Smooth muscle cell of bladder (primary cell): ENCODE results near the gene ATG13. TPM values are rescaled to one million over a fixed set of nuclear protein-coding genes. Genes with fewer than 3 reads are reported as not detected.

Source experiments
- total RNA-seq: library from RNA; depleted of rRNA; stranded (reverse); fragments of >200 nt; gene quantifications from 2 replicates; pipeline ENCODE4 v1.2.3, GENCODE V29; 2014

Gene ATG13
- 75.1 and 75.2 TPM in 2 replicates for total RNA-seq

DNA sequence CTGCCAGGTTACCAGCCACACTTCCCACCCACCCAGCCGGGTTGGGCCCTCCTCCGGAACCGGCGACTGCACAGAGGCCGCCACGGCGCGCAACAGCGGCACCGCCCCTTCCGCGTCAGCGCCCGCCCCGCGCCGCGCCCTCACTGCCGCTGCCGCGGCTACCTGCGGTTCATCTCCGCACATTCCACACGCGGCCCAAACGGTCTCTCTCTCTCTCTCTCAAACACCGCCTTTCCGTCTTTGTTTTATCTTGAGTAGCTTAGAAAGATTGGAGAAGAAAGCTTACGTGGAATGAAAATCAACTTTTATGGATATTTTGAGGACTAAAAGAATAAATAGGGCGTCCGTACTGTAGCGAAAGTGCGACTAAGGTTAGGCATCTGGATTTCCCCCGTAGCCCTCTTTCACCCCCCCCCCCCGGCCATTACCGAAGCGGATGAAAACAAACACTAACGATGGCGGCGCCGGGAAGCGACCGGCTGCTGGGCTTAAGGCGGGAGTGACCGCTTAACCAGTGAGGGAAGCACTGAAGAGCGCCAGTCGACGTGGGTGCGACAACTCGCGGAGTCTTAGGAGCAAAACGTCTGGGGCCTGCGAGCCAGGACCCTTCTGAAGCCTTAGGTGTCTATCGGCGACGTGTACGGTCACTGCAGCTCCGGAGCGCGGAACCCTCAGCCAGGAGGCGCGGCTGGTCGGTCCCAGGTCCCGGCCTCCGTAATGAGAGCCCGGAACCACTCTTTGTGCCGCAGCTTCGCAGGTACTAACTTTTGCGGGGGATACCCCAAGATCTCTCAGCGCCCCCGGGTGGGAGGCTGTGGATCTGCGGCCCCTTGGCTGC lies at the start of gene ATG13, which contains the start of gene HARBI1:
Gene ATG13, plus strand, starts transcription at position 420 of the 838 bp plus-strand sequence. CDS start 26,739 bp downstream, outside the sequence.
Gene HARBI1, minus strand, starts transcription at position 94 of the 838 bp plus-strand sequence. CDS start 990 bp downstream, outside the sequence.

DNA sequence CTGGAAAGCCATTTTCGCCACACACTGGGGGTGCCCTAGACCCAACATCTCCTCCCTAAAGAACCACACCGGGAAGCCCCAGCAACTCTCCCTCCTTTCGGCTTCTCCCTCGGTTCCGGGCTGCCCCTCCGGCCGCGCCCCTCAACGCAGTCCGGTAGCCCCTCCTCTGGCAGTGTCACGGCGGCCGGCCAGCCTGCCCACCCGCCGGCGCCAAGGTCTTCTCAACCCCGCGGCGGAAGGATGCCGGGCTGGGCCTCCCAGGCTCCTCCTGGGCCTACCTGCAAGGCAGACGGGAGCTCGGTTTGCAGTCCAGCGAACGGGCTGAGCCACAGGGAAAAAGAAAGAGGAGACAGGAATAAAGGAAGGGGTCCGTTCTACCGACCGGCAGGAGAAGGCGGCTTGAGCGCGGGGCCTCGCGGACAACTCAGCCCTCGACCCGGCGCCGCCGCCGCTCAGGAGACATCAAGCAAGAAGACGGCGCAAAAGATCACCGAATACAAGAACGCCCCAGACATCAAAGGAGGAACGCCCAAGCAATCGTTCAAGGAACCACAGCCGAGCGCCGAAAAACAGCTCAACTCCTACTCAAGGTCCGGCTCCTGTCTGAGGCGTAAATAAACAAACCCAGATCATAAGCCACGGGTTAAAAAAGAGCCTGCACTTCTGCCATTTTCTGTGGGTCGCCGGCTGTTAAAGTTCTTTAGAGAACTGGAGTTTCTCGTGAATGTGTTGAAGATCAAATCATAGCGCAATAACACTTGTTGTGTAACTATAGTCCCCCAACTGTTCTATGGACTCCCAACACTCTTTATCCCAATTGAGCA lies 23.6 kb upstream of the ATG13 start, which contains the start of gene AMBRA1:
Gene AMBRA1, minus strand, starts transcription at position 474 of the 824 bp plus-strand sequence. CDS start 45,643 bp downstream, outside the sequence.

DNA sequence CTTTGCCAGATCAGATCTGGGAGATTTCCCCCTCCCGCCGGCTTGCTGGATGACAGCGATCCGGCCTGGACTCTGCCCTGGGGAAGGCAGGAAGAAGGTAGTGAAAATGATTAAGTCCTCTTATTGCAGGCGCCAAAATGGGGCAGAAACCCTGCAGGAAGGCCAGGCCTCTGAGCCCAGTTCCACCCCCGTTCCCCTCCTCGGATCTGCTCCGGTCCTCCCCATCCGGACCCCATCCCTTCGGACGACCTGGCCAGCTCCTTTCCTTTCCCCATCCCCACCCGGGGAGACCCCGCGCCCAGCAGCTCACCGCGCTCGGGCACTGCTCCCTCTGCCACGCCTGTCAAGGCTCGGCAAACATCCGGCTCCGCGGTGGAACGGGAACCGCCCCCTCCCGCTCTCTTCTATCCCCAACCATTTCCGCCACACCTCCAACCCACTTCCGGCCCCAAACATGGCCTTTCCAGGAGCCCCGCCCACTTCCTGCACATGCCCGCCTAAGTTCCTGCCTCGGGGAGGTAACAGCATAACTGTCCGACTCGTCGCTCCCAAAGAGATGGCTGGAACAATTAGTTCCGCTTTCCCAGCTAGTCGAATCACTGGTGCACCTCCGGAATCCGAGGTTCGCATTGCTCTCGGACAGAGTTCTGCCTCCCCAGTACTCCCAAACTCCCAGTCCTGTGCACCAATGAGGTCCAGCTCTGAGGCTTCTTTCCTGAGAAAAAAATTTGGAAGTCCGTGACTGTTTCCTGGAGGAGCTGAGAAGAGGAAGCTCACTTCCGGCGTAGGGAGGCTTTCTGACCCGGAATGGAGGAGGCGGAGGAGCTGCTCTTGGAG lies 83.1 kb downstream of the ATG13 start, which contains the start of the genes ARHGAP1 and ZNF408:
Gene ARHGAP1, minus strand, starts transcription at position 379 of the 837 bp plus-strand sequence. CDS start 4,512 bp downstream, outside the sequence.
Gene ZNF408, plus strand, starts transcription at position 791 of the 837 bp plus-strand sequence. Its CDS starts 17 bp downstream, at position 808.

DNA sequence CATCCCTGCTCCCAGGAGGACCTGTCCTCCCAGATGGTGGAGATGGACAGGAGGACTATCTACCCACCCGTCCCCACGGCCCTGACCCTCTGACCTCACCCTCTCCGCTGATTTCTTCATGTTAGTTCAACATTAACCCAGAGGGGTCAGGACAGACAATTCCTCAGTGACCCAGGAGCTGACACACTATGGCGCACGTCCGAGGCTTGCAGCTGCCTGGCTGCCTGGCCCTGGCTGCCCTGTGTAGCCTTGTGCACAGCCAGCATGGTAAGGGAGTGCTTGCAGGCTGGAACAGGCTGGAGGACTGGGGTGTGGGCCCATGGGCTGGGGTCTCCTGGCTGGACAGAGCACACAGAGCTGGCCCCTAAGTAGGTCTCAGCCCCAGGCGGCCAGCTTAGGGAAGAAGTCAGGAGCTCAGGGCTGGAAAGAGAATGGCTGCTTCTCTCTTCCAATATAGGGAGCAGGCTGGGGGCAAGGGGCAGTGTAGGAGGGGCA lies 101.7 kb downstream of the ATG13 start, which contains the start of gene F2:
Gene F2, plus strand, starts transcription at position 166 of the 495 bp plus-strand sequence. Its CDS starts 23 bp downstream, at position 189.

Other genes with a start within 250 kb of the ATG13 start
- gene MDK, start 235.9 kb upstream of the ATG13 start, total RNA-seq: 18.9 and 33.1 TPM in 2 replicates
- not detected in 2 replicates for gene CHRM4, start 225.8 kb upstream of the ATG13 start, total RNA-seq
- gene AMBRA1, start 23.5 kb upstream of the ATG13 start, total RNA-seq: 13.2 and 18.3 TPM in 2 replicates
- gene HARBI1, start 326 bp upstream of the ATG13 start, total RNA-seq: 5.0 and 6.6 TPM in 2 replicates
- 21.9 and 33.9 TPM in 2 replicates for gene ARHGAP1, start 83.1 kb downstream of the ATG13 start, total RNA-seq
- gene ZNF408, start 83.5 kb downstream of the ATG13 start, total RNA-seq: 6.0 and 8.5 TPM in 2 replicates
- gene F2, start 101.7 kb downstream of the ATG13 start, total RNA-seq: 0.14 and 0.18 TPM in 2 replicates
- 46.4 and 53.5 TPM in 2 replicates for gene CKAP5, start 228.7 kb downstream of the ATG13 start, total RNA-seq